GM12878 (cell line): Measurements from ENCODE around the gene TCEAL9. TPM values are rescaled to one million over a fixed set of nuclear protein-coding genes. Genes with fewer than 3 reads are reported as not detected.

Experiments used
- ATAC-seq: fragments of 200-7000 bp; cut with Tn5 transposase; 3 replicates; pipeline ENCODE4 v1.9.1; 2020; ENCODE audit warnings: mild to moderate bottlenecking, moderate library complexity
- BruUV-seq: library from RNA; stranded (reverse); fragments of 400-500 nt; replicated peaks from 2 replicates; lab custom pipeline; 2021; lab: Mats Ljungman, UMichigan
- CTCF ChIA-PET: fragments of 300-600 bp; sonication (Branson Sonifier 250); formaldehyde crosslinking; extraction: SDS; loops from one replicate; lab custom pipeline; 2021; ENCODE audit warnings: inconsistent platforms; lab: Yijun Ruan, JAX
- POLR2A ChIA-PET: fragments of 350-600 bp; formaldehyde crosslinking; extraction: SDS; loops from one replicate; lab custom pipeline; 2021; ENCODE audit warnings: inconsistent platforms; lab: Charles Lee
- RAD21 ChIA-PET: fragments of 300-600 bp; sonication (Branson Sonifier 250); formaldehyde crosslinking; loops from one replicate; lab custom pipeline; 2023; ENCODE audit warnings: antibody characterized with exemption; ENCODE audit not compliant: unreplicated experiment; lab: Charles Lee
- SMC1A ChIA-PET: fragments of 300-600 bp; sonication (Branson Sonifier 250); formaldehyde crosslinking; loops from one replicate; lab custom pipeline; 2023; ENCODE audit not compliant: unreplicated experiment, uncharacterized antibody; lab: Charles Lee
- DNase-seq: peaks from one replicate; pipeline ENCODE4 v3.0.0-alpha.2; 2011; ENCODE audit warnings: low read depth, low spot score
- FAIRE-seq: peaks from 3 replicates; lab custom pipeline; 2011; peaks lifted over from hg19 to GRCh38; lab: Jason Lieb, UNC
- H2AFZ ChIP-seq: 2 replicates; pipeline ENCODE4 v1.6.0; 2011; ENCODE audit warnings: low read depth, low read length, control low read depth; ENCODE audit not compliant: control insufficient read depth
- H3K27ac ChIP-seq: 2 replicates; pipeline ENCODE4 v1.5.1; 2011; ENCODE audit warnings: control low read depth; ENCODE audit not compliant: control insufficient read depth, insufficient read depth
- H3K27me3 ChIP-seq, 2 experiments: replicated peaks in 1 of 2; 2 replicates each; pipeline versions ENCODE4 v1.6.0 to v1.6.1; 2011; ENCODE audit warnings: low read length in 1 of 2; ENCODE audit not compliant: control insufficient read depth in 2 of 2, insufficient read depth in 2 of 2
- H3K36me3 ChIP-seq, 2 experiments: 2 replicates each; pipeline ENCODE4 v1.5.1; 2011; ENCODE audit warnings: low read length in 1 of 2; ENCODE audit not compliant: control insufficient read depth in 2 of 2, insufficient read depth in 2 of 2
- H3K4me1 ChIP-seq: 2 replicates; pipeline ENCODE4 v1.6.1; 2011; ENCODE audit warnings: mild to moderate bottlenecking, low read length, moderate library complexity, mixed read lengths; ENCODE audit not compliant: control insufficient read depth, insufficient read depth
- H3K4me2 ChIP-seq: 2 replicates; pipeline ENCODE4 v1.6.0; 2011; ENCODE audit warnings: control low read depth; ENCODE audit not compliant: control insufficient read depth, insufficient read depth
- H3K4me3 ChIP-seq: fragments of 200-600 bp; sonication (generic); 2 replicates; pipeline ENCODE4 v1.5.1; 2016
- H3K79me2 ChIP-seq: 2 replicates; pipeline ENCODE4 v1.6.0; 2011; ENCODE audit warnings: low read length; ENCODE audit not compliant: control insufficient read depth, insufficient read depth
- H3K9ac ChIP-seq: 2 replicates; pipeline ENCODE4 v1.8.0; 2011; ENCODE audit warnings: low read length, control low read depth, mixed read lengths; ENCODE audit not compliant: control insufficient read depth, insufficient read depth
- H3K9me3 ChIP-seq: replicated peaks from 3 replicates; pipeline ENCODE4 v1.5.1; 2011; ENCODE audit warnings: mild to moderate bottlenecking, low read length; ENCODE audit not compliant: control insufficient read depth, insufficient read depth
- H4K20me1 ChIP-seq: 2 replicates; pipeline ENCODE4 v1.6.0; 2011; ENCODE audit not compliant: control insufficient read depth, insufficient read depth
- BHLHE40 ChIP-seq, 2 experiments: fragments of 450-650 bp in 1 of 2; IDR thresholded peaks; 2 replicates each; pipeline ENCODE4 v1.6.1; 2011 to 2017; ENCODE audit warnings: low read depth in 2 of 2, borderline replicate concordance in 1 of 2, improper control_type of control experiment in 1 of 2, low read length in 1 of 2, mild to moderate bottlenecking in 1 of 2
- CBX5 ChIP-seq: sonication (generic); IDR thresholded peaks from 2 replicates; pipeline ENCODE4 v1.6.1; 2016; ENCODE audit warnings: low read depth, moderate library complexity, mild to moderate bottlenecking, inconsistent platforms
- EP300 ChIP-seq, 2 experiments: fragments of 150-350 bp in 1 of 2; IDR thresholded peaks; 2 replicates each; pipeline ENCODE4 v1.6.1; 2011 to 2012; ENCODE audit warnings: low read depth in 2 of 2, low read length in 2 of 2, borderline replicate concordance in 1 of 2, improper control_type of control experiment in 1 of 2, inconsistent platforms in 1 of 2; ENCODE audit not compliant: control insufficient read depth in 1 of 2
- FOS ChIP-seq: IDR thresholded peaks from 3 replicates; pipeline ENCODE4 v1.6.1; 2011; ENCODE audit warnings: borderline replicate concordance; ENCODE audit not compliant: insufficient read length; ENCODE audit errors: extremely low read depth
- IRF3 ChIP-seq: fragments of 450-650 bp; IDR thresholded peaks from 2 replicates; pipeline ENCODE4 v1.6.1; 2014; ENCODE audit warnings: mild to moderate bottlenecking
- IRF5 ChIP-seq: fragments of 450-650 bp; IDR thresholded peaks from 2 replicates; pipeline ENCODE4 v1.6.1; 2017; ENCODE audit warnings: borderline replicate concordance
- KLF5 ChIP-seq: fragments of 450-650 bp; IDR thresholded peaks from 2 replicates; pipeline ENCODE4 v1.6.1; 2014; ENCODE audit warnings: mild to moderate bottlenecking; ENCODE audit not compliant: partially characterized antibody
- PKNOX1 ChIP-seq: fragments of 450-650 bp; IDR thresholded peaks from 2 replicates; pipeline ENCODE4 v1.6.1; 2016; ENCODE audit warnings: mild to moderate bottlenecking
- POLR2AphosphoS5 ChIP-seq: IDR thresholded peaks from 2 replicates; pipeline ENCODE4 v1.6.1; 2011; ENCODE audit warnings: mild to moderate bottlenecking, low read length, inconsistent platforms
- SIN3A ChIP-seq: IDR thresholded peaks from 2 replicates; pipeline ENCODE4 v1.6.1; 2012; ENCODE audit warnings: low read depth, low read length, improper control_type of control experiment
- SMAD5 ChIP-seq: IDR thresholded peaks from 2 replicates; pipeline ENCODE4 v1.6.1; 2016; ENCODE audit warnings: antibody characterized with exemption, low read depth
- USF1 ChIP-seq: IDR thresholded peaks from 2 replicates; pipeline ENCODE4 v1.6.1; 2011; ENCODE audit warnings: borderline replicate concordance, low read depth, mild to moderate bottlenecking, moderate library complexity, mixed read lengths, low read length; ENCODE audit not compliant: insufficient read depth; ENCODE audit errors: extremely low read length
- ZBED1 ChIP-seq: IDR thresholded peaks from 2 replicates; pipeline ENCODE4 v1.6.1; 2016; ENCODE audit warnings: borderline replicate concordance
- ZBTB4 ChIP-seq: fragments of 450-650 bp; formaldehyde crosslinking; IDR thresholded peaks from 2 replicates; pipeline ENCODE4 v1.4.0; 2022; ENCODE audit warnings: mild to moderate bottlenecking, moderate library complexity
- ZZZ3 ChIP-seq: IDR thresholded peaks from 2 replicates; pipeline ENCODE4 v1.6.1; 2011; ENCODE audit warnings: low read depth; ENCODE audit not compliant: control insufficient read depth, insufficient read length
- WGBS: methylation state at CpG from one replicate; pipeline ENCODE4 v1.1.6; 2016; ENCODE audit warnings: low lambda C conversion rate; ENCODE audit not compliant: insufficient replicate concordance, insufficient coverage; ENCODE audit errors: missing lambda C conversion rate; 5-methylcytosine and 5-hydroxymethylcytosine counted together
- in situ Hi-C: fragments of 300-500 bp; cut with MboI; formaldehyde crosslinking; loops from 9 replicates; pipeline ENCODE4 v1.14.3; 2018; ENCODE audit warnings: mixed read lengths
- intact Hi-C: fragments of 100-400 bp; cut with micrococcal nuclease; formaldehyde crosslinking; loops from one replicate; pipeline ENCODE4 v1.14.2; 2022; ENCODE audit not compliant: unreplicated experiment
- polyA plus RNA-seq, 11 experiments: library from polyadenylated mRNA; depleted of rRNA in 4 of 11; unstranded in 6 of 11; stranded (reverse) in 5 of 11; fragments of >200 nt; fragmentation: Nextera tagmentation in 4 of 11; fragmentation: Illumina TruSeq in 1 of 11; extraction: Ambion mirVana in 4 of 11; extraction: Trizol in 1 of 11; gene quantifications; 1 replicate in 1 of 11; 2 replicates in 10 of 11; pipeline versions ENCODE4 v1.2.1 to v1.2.3, GENCODE V29; 2011 to 2016; ENCODE audit warnings: inconsistent platforms in 2 of 11, missing spikeins in 2 of 11, low read depth in 1 of 11
- total RNA-seq, 4 experiments: library from RNA; depleted of rRNA in 3 of 4; stranded (reverse); fragments of >200 nt in 3 of 4; fragmentation: Illumina TruSeq in 1 of 4; extraction: Trizol in 1 of 4; gene quantifications; 2 replicates each; pipeline versions ENCODE4 v1.2.1 to v1.2.3, GENCODE V29; 2013 to 2021

The TCEAL9 gene
- total and polyA plus RNA-seq, 10 of the 15 experiments (the other 5 are each of a cell fraction or from before 2014, with no cell fraction given) = 0.39 to 2.5 (median 0.90) TPM

GRCh38 chrX:103360092-103360491 lies 3.8 kb downstream of the TCEAL9 start (continued):
- no peak for TF ChIP-seq EP300 (IDR thresholded peaks at IDR 0.05; ENCODE audit: borderline replicate concordance in 1 of 2, control insufficient read depth in 1 of 2, low read depth in 2 of 2, low read length in 2 of 2)
- no peak for TF ChIP-seq FOS
- TF ChIP-seq USF1 = no peak
- no peak for TF ChIP-seq SIN3A
- TF ChIP-seq POLR2AphosphoS5 = no peak
- TF ChIP-seq BHLHE40 (IDR thresholded peaks at IDR 0.05; ENCODE audit: borderline replicate concordance in 1 of 2, low read depth in 2 of 2, low read length in 1 of 2) = no peak
- TF ChIP-seq CBX5 = no peak
- no peak for TF ChIP-seq KLF5
- no peak for TF ChIP-seq SMAD5
- TF ChIP-seq PKNOX1 = no peak
- no peak for TF ChIP-seq ZZZ3
- TF ChIP-seq, all 136 proteins: peak for 0

- in situ Hi-C loops (no loop called here), intact Hi-C loops (no loop called here)
- no peak overlapping the region for H3K4me2 ChIP-seq
- no peaks in the 10 kb centered on the region for H3K27me3 ChIP-seq
- H3K9ac ChIP-seq = no peak overlapping the region
- SMC1A ChIA-PET = no interaction called here
- DNase-seq (no peak), ATAC-seq (no peak), FAIRE-seq (no peak)
- no peak overlapping the region for H3K27ac ChIP-seq
- no TSS peak for BruUV-seq
- CTCF ChIA-PET = no interaction called here
- no peaks in the 10 kb centered on the region for H3K9me3 ChIP-seq
- POLR2A ChIA-PET = no interaction called here
- H2AFZ ChIP-seq = no peak overlapping the region
- H4K20me1 ChIP-seq = no peaks in the 10 kb centered on the region
- H3K36me3 ChIP-seq = no peaks in the 10 kb centered on the region
- WGBS = 0% methylated on average over 2 of the region's 2 CpGs
- RAD21 ChIA-PET = no interaction called here
- no peaks in the 10 kb centered on the region for H3K4me1 ChIP-seq
- no peaks in the 10 kb centered on the region for H3K79me2 ChIP-seq
- no peak overlapping the region for H3K4me3 ChIP-seq
- TF ChIP-seq PKNOX1 (no peak), ZBED1 (no peak), IRF5 (no peak), ZBTB4 (no peak), IRF3 (no peak)
These were observed 4.6 kb downstream of the TCEAL9 start for GRCh38 chrX:103360916-103361315.
